ENCODE data around the gene C19orf81.
A peak's percentile ranks its signal among the peaks of the same experiment; 100 is the strongest.

- TF ChIP-seq, protein P1, sequence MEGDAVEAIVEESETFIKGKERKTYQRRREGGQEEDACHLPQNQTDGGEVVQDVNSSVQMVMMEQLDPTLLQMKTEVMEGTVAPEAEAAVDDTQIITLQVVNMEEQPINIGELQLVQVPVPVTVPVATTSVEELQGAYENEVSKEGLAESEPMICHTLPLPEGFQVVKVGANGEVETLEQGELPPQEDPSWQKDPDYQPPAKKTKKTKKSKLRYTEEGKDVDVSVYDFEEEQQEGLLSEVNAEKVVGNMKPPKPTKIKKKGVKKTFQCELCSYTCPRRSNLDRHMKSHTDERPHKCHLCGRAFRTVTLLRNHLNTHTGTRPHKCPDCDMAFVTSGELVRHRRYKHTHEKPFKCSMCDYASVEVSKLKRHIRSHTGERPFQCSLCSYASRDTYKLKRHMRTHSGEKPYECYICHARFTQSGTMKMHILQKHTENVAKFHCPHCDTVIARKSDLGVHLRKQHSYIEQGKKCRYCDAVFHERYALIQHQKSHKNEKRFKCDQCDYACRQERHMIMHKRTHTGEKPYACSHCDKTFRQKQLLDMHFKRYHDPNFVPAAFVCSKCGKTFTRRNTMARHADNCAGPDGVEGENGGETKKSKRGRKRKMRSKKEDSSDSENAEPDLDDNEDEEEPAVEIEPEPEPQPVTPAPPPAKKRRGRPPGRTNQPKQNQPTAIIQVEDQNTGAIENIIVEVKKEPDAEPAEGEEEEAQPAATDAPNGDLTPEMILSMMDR (IDR thresholded peaks at IDR 0.05; ENCODE audit: low read depth, low read length) = peak; percentile 55
- no peak for TF ChIP-seq POLR2A (IDR thresholded peaks at IDR 0.05; ENCODE audit: extremely low read depth, insufficient read length)
- TF ChIP-seq MAX (IDR thresholded peaks at IDR 0.05; ENCODE audit: low read depth, low read length) = peak; percentile 38; the same call in 1 of the 2 replicates
Observed at GRCh38 chr19:50607874-50608785, 41.1 kb upstream of the C19orf81 start.

All from NB4 (cell line).